ENCODE measurements around the gene DARS1. TPM values are rescaled to one million over a fixed set of nuclear protein-coding genes. Genes with fewer than 3 reads are reported as not detected.
A peak's percentile ranks its signal among the peaks of the same experiment; 100 is the strongest.

Gene DARS1
- total and polyA plus RNA-seq, 2 experiments from 2014 or later = 67.0 to 69.5 TPM

- no peak for TF ChIP-seq EZH2 (IDR thresholded peaks at IDR 0.05; ENCODE audit: borderline replicate concordance)
- TF ChIP-seq CTCF (IDR thresholded peaks at IDR 0.05; ENCODE audit: poor library complexity) = no peak
- no peak for TF ChIP-seq EZH2phosphoT487 (IDR thresholded peaks at IDR 0.05; ENCODE audit: low read depth, severe bottlenecking, unreplicated experiment)
- no peaks in the 10 kb centered on the region for H3K9me2 ChIP-seq (replicated peaks; ENCODE audit: insufficient read depth)
- H3K27me3 ChIP-seq = no peaks in the 10 kb centered on the region
These were observed 8.0 kb upstream of the DARS1 start for GRCh38 chr2:135993421-135993820.

DNA sequence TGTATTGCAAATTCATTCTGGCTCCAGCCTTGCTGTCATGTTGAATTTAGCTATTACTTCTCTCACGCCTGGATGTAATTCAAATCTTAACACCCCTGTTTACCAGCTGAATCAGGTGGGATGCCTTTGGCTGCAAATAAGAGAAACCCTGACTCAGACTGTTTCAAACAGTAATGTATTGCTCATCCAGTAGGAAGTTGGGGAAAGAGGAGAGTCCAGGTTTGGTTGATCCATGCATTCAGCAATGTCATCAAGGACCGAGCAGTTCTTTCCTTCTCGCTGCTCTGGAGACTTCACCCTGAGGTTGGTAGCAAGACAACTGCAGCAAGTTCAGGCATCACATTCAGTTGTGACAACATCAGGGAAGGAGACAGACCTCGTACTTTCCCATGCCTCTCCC is 6.4 kb upstream of the DARS1 start:
- H3K27me3 ChIP-seq = no peaks in the 10 kb centered on the region
- no peak overlapping the region for H3K4me2 ChIP-seq
- no peaks in the 10 kb centered on the region for H3K9me3 ChIP-seq (ENCODE audit: low read depth)
- no peaks in the 10 kb centered on the region for H3K4me1 ChIP-seq (ENCODE audit: insufficient read depth)
- H3K79me2 ChIP-seq = no peaks in the 10 kb centered on the region
- 91% methylated on average over 4 of the region's 4 CpGs for WGBS (ENCODE audit: low lambda C conversion rate, missing lambda C conversion rate)
- no peaks in the 10 kb centered on the region for H4K20me1 ChIP-seq (ENCODE audit: insufficient read depth, poor library complexity, severe bottlenecking)
- no peak overlapping the region for H3K4me3 ChIP-seq
- H3K9me2 ChIP-seq (replicated peaks; ENCODE audit: insufficient read depth) = no peaks in the 10 kb centered on the region
- TF ChIP-seq EZH2phosphoT487 (IDR thresholded peaks at IDR 0.05; ENCODE audit: low read depth, severe bottlenecking, unreplicated experiment) = no peak
- TF ChIP-seq CTCF (IDR thresholded peaks at IDR 0.05; ENCODE audit: poor library complexity) = no peak
- no peak for TF ChIP-seq EZH2 (IDR thresholded peaks at IDR 0.05; ENCODE audit: borderline replicate concordance)
- no peak overlapping the region for H3K27ac ChIP-seq
- H3K36me3 ChIP-seq (replicated peaks; ENCODE audit: insufficient read depth, low read depth) = no peaks in the 10 kb centered on the region
- no peak overlapping the region for H2AFZ ChIP-seq
- DNase-seq (ENCODE audit: low spot score) = no peak

More at GRCh38 chr2:135993421-135993820, 8.0 kb upstream of the DARS1 start:
- Histone ChIP-seq H3K4me2 (no peak overlapping the region), H2AFZ (no peak overlapping the region), H3K4me1 (ENCODE audit: insufficient read depth) (no peaks in the 10 kb centered on the region), H3K9me3 (ENCODE audit: low read depth) (no peaks in the 10 kb centered on the region), H3K4me3 (no peak overlapping the region), H3K36me3 (replicated peaks; ENCODE audit: insufficient read depth, low read depth) (no peaks in the 10 kb centered on the region), H3K27ac (no peak overlapping the region), H4K20me1 (ENCODE audit: insufficient read depth, poor library complexity, severe bottlenecking) (no peaks in the 10 kb centered on the region), H3K79me2 (no peaks in the 10 kb centered on the region)
- no peak for DNase-seq (ENCODE audit: low spot score)

DNA sequence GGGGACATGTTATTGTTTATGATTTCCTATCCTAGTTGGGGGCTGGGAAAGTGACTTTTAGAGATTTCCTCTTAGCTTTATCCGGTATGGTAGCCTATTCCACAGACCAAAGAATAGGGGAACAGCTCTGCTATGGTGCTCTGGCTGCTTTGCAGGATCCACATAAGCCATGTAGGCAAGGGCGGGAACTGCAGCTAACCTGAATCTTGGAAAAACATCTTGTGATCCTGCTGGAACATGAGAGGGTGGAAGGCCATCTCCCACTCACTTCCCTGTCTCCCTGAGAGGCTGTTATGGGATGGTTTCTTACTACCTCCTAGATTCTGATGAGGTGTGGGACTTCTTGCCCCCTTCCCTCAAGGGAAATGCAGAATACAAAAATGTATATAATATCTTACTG is 2.0 kb upstream of the DARS1 start:
- DNase-seq (ENCODE audit: low spot score) = no peak
- Histone ChIP-seq H3K4me2 (no peak overlapping the region), H2AFZ (no peak overlapping the region), H3K9me2 (replicated peaks; ENCODE audit: insufficient read depth) (no peaks in the 10 kb centered on the region), H3K36me3 (replicated peaks; ENCODE audit: insufficient read depth, low read depth) (no peaks in the 10 kb centered on the region), H3K27ac (no peak overlapping the region), H3K4me1 (ENCODE audit: insufficient read depth) (peaks cover 10% of the 10 kb centered on the region), H4K20me1 (ENCODE audit: insufficient read depth, poor library complexity, severe bottlenecking) (no peaks in the 10 kb centered on the region), H3K27me3 (no peaks in the 10 kb centered on the region), H3K9me3 (ENCODE audit: low read depth) (no peaks in the 10 kb centered on the region), H3K4me3 (no peak overlapping the region), H3K79me2 (peaks cover 23% of the 10 kb centered on the region)
- 100% methylated on average over 2 of the region's 2 CpGs for WGBS (ENCODE audit: low lambda C conversion rate, missing lambda C conversion rate)
- no peak for TF ChIP-seq EZH2 (IDR thresholded peaks at IDR 0.05; ENCODE audit: borderline replicate concordance)
- no peak for TF ChIP-seq EZH2phosphoT487 (IDR thresholded peaks at IDR 0.05; ENCODE audit: low read depth, severe bottlenecking, unreplicated experiment)
- no peak for TF ChIP-seq CTCF (IDR thresholded peaks at IDR 0.05; ENCODE audit: poor library complexity)

- H3K4me2 ChIP-seq = peak overlapping the region; percentile 84
- DNase-seq (ENCODE audit: low spot score) = no peak
- H4K20me1 ChIP-seq (ENCODE audit: insufficient read depth, poor library complexity, severe bottlenecking) = no peaks in the 10 kb centered on the region
- H3K79me2 ChIP-seq = peaks cover 32% of the 10 kb centered on the region
- no peak overlapping the region for H2AFZ ChIP-seq
- WGBS (ENCODE audit: low lambda C conversion rate, missing lambda C conversion rate) = 98% methylated on average over 5 of the region's 5 CpGs
- peaks cover 10% of the 10 kb centered on the region for H3K4me1 ChIP-seq (ENCODE audit: insufficient read depth)
- TF ChIP-seq CTCF (IDR thresholded peaks at IDR 0.05; ENCODE audit: poor library complexity) (no peak), EZH2 (IDR thresholded peaks at IDR 0.05; ENCODE audit: borderline replicate concordance) (no peak)
- no peaks in the 10 kb centered on the region for H3K9me2 ChIP-seq (replicated peaks; ENCODE audit: insufficient read depth)
- no peak overlapping the region for H3K27ac ChIP-seq
- no peaks in the 10 kb centered on the region for H3K27me3 ChIP-seq
- no peak overlapping the region for H3K4me3 ChIP-seq
- no peaks in the 10 kb centered on the region for H3K9me3 ChIP-seq (ENCODE audit: low read depth)
- no peaks in the 10 kb centered on the region for H3K36me3 ChIP-seq (replicated peaks; ENCODE audit: insufficient read depth, low read depth)
These were observed 1.1 kb upstream of the DARS1 start for GRCh38 chr2:135986507-135986906.
